Dermis microvascular lymphatic vessel endothelial cell (primary cell): ENCODE results near the gene ABCC1. TPM values are rescaled to one million over a fixed set of nuclear protein-coding genes. Genes with fewer than 3 reads are reported as not detected.
A peak's percentile ranks its signal among the peaks of the same experiment; 100 is the strongest.
"Not testable (repeated sequence)": the region's sequence is repeated elsewhere in the genome, so short reads cannot be mapped to it uniquely, and the experiment has no call there.

ENCODE experiments used
- DNase-seq, 2 donors: peaks; one replicate each; pipeline versions ENCODE4 v3.0.0 to v3.0.0-alpha.2; 2010; ENCODE audit warnings: low read depth in 2 of 2
- total RNA-seq: library from RNA; depleted of rRNA; stranded (reverse); fragments of >200 nt; gene quantifications from 2 replicates; pipeline ENCODE4 v1.2.1, GENCODE V29; 2014

ABCC1 gene
- total RNA-seq: 16.6 and 35.7 TPM in 2 replicates

DNA sequence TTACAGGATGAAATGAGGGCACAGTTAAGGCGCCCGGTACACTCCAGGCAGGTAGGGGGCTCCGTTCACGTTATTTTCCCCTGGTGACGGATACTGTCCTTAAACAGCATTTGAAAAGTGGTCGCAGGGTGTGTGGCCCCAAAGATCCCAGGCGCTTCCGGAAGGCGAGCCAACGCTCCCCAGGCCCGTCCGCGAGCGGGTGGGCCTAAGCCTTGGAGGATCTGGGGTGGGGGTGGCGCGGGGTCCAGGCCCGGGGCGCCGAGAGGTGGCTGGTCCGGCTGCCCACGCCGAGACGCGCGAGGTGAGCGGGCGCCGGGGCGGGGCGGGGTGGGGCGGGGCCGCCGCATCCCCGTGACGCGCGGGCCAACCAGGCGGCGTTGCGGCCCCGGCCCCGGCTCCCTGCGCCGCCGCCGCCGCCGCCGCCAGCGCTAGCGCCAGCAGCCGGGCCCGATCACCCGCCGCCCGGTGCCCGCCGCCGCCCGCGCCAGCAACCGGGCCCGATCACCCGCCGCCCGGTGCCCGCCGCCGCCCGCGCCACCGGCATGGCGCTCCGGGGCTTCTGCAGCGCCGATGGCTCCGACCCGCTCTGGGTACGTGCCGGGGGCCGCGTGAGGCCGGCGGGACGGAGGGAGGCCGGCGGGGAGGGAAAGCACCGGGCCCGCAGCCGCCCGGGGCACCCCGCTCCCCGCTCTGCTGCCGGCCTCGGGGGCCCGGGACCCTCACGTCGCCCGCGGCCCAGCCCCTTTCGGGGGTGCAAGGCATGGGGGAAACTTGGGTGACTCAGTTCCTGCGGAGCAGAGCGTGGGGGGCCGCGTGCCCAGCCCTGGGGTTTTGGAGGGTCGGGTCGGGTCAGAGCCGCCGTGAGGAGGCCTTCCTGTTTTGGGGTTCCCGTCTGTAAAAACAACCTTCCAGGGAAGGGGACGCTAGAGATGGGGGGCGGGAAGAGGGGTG, at the start of gene ABCC1:
Gene ABCC1 (plus strand): TSS at position 407 of the 951 bp plus-strand sequence. CDS start 136 bp downstream, at position 543.
- DNase-seq: peak in 1 of 2 donors; percentile 54

DNA sequence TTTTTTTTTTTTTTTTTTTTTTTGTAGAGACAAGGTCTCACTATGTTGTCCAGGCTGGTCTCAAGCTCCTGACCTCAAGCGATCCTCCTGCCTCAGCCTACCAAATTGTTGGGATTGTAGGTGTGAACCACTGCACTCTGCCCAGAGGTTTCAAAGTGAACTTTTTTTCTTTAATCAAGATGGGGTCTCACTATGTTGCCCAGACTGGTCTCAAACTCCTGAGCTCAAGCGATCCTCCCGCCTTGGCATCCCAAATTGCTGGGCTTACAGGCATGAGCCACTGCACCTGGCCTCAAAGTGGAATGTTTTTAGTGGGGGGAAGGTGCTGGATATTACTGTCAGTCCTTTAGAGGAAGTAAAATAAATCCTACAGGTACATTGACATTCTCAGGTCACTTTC, 49.1 kb upstream of the ABCC1 start:
- no peak for DNase-seq

DNA sequence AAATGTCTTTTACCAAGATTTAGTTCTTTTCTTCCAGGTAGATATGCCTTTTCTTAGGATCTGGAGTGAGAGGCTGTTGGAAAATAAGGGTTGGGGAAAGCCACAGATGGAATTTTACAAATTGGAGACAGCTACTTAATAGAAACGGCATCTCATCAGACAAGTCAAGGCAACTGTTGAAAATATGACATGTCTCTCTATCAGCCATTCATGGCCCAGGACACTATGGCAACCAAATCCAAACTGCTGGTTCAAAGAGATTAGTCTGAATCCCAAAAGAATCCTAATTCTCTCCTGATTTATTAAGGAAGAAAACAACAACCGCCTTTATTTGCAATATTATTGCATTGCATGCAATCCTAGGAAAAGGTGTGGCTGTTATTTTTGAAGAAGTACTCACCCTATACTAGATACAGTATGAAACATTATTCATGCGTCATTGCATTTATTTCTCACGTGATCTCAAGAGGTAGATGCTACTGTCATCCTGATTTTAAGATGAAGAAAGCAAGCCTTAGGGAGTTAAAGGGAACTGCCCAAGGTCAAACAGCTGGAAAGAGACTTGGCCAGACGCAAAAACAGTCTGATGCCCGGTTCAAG, 48.4 kb upstream of the ABCC1 start:
- no peak for DNase-seq

DNA sequence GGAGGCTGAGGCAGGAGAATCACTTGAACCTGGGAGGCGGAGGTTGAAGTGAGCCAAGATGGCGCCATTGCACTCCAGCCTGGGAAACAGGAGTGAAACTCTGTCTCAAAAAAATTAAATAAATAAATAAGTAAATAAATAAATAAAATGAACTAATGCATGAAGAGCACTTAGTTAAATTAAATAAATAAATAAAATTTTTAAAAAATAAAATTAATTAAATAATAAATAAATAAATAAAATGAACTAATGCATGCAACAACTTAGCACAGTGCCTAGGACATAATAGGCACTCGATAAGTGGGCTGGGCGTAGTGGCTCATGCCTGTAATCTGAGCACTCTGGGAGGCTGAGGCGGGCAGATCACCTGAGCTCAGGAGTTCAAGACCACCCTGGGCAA, 45.5 kb upstream of the ABCC1 start:
- no peak for DNase-seq

DNA sequence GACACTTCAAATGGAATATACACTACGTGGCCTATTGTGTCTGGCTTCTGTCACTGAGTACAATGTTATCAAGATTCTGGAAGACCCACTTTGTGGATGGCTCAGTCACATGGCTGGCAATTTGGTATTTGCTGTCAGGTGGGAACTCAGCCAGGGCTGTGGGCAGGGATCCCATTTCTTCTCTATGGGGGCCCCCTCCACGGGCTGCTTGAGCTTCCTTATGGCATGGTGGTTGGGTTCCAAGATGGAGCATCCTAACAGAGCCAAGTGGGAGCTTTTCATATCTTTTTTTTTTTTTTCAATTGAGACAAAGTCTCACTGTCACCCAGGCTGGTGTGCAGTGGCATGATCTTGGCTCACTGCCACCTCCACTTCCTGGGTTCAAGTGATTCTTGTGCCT, 43.0 kb upstream of the ABCC1 start:
- DNase-seq: no peak

DNA sequence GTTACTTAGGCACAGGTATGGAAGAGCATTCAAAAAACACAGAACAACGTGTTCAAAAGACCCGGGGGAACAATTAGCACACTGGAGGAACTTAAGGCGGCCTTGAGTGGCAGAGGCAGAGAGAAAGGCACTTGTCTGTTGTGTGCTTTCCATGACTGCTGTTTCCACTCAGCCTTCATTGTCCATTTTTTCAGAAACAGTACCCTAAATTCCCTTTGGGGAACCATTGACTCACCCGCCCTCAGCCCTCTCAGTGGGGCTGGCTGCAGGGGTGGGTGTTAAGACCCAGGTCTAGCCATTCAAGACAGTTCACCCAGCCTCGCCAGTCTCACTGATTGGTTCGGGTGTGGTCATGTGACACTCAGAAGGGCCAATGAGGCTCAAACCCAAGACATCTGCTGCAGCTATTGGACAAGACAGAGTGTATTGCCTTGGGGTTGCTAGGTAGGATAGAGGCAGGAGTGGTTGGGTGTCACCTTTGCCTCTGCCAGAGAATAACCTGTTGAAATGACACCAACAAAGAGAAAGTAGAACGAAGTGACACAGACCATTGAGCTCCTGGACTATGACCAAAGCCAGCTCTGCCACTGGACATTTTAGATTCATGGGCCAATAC, 41.4 kb upstream of the ABCC1 start:
- DNase-seq: peak in 1 of 2 donors; percentile 35

DNA sequence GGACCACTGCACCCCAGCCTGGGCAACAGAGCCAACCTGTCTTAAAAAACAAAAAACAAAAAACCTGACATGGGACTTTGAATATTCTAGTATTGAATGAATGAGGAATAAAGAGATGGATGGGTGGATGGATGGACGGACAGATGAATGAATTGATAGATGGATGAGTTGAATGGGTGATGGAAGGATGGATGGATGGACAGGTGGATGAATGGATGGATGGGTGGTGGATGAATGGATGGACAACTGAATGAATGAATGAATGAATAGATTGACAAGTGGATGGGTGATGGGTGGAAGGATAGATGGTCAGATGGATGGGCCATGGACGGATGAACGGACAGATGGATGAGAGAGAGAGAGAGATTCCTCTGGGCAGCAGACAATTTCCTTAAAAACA, 38.2 kb upstream of the ABCC1 start:
- DNase-seq: no peak

DNA sequence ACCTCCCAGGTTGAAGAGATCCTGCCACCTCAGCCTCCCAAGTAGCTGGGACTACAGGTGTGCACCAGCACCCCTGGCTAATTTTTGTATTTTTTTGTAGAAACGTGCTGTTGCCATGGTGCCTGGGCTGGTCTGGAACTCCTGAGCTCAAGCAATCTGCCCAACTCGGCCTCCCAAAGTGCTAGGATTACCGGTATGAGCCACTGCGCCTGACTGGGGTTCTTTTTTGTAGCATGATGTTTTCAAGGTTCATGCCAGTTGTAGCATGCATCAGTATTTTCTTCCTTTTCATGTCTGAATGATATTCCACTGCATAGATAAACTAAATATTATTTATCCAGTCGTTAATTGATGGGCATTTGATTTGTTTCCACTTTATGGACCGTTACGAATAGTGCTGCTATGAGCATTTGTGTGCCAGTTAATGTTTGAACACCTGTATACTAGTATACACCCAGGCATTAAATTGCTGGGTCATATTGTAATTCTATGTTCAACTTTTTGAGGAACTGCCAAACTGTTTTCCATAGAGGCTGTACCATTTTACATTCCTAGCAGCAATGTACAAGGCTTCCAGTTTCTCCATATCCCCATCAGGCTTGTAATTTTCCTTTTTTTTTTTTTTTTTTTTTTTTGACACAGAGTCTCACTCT, 36.2 kb upstream of the ABCC1 start:
- DNase-seq: no peak

DNA sequence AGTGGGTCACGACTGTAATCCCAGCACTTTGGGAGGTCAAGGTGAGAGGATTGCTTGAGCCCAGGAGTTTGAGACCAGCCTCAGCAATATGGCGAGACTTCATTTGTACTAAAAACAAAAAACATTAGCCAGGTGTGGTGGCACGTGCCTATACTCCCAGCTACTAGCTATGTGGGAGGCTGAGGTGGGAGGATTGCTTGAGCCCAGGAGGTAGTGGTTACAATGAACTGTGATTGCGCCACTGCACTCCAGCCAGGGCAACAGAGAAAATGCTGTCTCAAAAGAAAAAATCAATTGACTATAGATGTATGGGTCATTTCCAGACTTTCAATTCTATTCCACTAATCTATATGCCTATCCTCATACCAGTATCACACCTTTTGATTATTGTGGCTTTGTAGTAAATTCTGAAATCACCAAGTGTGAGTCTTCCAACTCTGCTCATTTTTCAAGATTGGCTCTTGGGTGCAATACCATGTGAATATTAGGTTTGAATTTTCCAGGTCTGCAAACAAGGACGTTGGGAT, 33.8 kb upstream of the ABCC1 start:
- no peak for DNase-seq

DNA sequence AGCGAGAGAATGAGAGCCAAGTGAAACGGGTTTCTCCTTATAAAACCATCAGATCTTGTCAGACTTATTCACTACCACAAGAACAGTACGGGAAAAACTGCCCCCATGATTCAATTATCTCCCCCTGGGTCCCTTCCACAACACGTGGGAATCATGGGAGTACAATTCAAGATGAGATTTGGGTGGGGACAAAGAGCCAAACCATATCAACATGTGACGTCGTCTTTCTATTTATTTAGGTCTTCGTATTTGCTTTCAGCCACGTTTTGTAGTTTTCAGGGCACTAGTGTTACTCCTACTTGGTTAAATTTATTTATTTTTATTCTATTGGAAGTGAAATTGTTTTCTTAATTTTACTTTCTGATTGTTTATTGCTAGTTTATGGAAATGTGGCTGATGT, 33.1 kb upstream of the ABCC1 start:
- DNase-seq: no peak

DNA sequence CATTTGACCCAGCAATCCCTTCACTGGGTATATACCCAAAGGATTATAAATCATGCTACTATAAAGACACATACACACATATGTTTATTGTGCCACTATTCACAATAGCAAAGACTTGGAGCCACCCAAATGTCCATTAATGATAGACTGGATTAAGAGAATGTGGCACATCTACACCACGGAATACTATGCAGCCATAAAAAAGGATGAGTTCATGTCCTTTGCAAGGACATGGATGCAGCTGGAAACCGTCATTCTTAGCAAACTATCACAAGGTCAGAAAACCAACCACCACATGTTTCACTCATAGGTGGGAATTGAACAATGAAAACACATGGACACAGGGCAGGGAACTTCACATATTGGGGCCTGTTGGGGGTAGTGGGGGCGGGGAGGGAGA, 31.1 kb upstream of the ABCC1 start:
- not testable (repeated sequence) for DNase-seq

DNA sequence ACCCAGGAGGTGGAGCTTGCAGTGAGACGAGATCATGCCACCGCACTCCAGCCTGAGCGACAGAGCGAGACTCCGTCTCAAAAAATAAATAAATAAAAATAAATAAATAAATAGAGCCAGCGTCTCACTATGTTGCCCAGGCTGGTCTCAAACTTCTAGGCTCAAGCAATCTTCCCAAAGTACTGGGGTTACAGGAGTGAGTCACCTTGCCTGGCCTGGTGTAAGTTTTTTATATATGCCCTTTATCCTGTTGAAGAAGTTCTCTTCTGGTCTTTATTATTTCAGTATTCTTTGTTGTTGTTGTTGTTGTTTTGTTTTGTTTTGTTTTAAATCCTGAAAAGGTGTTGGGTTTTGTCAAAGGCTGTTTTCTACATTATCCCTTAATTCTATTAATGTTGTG, 30.1 kb upstream of the ABCC1 start:
- no peak for DNase-seq

DNA sequence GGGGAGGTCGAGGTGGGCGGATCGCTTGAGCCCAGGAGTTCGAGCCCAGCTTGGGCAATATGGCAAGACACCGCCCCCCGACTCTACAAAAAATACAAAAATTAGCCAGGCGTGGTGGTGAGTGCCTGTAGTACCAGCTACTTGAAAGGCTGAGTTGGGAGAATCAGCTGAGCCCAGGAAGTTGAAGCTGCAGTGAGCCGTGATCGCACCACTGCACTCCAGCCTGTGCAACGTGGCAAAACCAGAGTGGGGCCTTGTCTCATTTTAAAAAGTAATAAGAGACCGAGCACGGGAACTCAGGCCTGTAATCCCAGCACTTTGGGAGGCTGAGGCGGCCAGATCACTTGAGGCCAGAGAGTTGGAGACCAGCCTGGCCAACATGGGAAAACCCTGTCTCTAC, 24.4 kb upstream of the ABCC1 start:
- DNase-seq: no peak

DNA sequence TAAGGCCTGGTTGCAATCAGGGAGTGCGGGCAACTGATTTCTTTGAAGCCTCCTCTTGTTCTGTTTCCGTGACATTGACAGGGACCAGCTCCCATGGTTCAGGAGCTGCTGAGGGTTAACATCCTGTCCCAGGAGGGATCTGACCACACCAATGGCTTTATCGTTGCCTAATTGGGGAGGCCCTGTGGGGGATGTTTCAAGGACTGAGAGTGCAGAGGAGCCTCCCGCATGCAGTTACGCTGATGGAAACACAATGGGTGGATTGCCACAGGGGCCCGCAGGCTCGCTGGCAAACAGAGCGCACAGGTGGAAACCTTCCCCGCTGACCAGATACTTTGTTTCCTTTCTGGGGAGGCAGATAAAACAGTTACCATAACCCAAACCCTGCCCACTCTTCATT, 23.8 kb upstream of the ABCC1 start:
- DNase-seq: no peak

DNA sequence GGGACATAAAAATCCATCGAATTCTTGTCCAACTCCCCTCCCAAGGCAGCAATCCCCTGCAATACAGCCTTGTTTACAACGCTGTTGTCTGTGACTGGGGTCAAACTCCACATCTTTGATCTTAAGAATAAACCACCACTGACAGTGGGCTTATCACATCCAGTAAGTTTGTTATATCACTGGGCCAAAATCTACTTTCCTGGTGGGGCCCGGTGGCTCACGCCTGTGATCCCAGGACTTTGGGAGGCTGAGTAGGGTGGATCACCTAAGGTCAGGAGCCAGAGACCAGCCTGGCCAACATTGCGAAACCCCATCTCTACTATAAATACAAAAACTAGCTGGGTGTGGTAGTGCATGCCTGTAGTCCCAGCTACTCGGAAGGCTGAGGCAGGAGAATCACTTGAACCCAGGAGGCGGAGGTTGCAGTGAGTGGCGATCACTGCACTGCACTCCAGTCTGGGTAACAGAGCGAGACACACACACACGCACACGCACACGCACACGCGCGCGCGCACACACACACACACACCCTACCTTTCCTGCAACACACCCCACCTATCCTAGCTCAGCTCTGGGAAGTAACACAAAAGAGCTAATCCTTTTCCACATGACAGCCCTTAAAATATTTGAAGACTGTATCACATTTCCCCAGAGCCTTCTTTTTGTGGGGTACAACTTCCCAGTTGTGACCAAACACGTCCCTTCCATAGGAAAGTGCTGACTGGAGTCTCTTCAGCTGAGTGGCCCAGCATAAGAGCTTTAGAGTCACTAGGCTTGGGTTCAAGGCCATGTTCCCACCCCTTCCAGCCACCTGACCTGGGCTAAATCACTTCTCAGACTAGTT, 20.9 kb upstream of the ABCC1 start:
- DNase-seq: no peak

DNA sequence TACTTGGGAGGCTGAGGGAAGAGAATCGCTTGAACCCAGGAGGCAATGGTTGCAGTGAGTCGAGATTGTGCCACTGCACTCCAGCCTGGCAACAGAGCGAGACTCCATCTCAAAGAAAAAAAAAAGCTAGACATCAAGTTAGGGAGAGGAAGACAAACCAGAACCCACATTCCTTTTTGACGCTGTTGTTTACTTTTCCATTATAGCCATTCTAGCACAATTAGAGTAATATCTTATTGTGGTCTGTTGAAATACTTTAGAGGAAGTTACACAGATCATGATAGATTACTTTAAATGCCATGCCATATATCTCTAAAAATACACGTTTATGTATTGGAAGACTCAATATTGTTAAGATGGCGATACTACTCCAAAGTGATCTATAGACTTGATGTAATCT, 16.5 kb upstream of the ABCC1 start:
- DNase-seq: no peak

DNA sequence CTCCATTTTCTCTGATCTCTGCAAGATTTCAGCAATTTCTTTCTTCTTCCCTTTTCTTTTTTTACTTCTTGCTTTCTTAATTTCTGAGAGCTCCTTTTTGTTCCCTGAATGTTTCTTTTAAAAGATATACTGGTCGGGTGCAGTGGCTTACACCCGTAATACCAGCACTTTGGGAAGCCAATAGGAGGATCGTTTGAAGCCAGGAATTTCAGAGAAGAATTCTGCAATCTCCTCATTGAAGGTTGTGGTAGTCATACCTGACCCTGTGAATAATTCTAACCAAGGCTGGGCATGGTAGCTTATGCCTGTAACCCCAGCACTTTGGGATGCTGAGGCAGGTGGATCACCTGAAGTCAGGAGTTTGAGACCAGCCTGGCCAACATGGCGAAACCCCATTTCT, 15.6 kb upstream of the ABCC1 start:
- no peak for DNase-seq

DNA sequence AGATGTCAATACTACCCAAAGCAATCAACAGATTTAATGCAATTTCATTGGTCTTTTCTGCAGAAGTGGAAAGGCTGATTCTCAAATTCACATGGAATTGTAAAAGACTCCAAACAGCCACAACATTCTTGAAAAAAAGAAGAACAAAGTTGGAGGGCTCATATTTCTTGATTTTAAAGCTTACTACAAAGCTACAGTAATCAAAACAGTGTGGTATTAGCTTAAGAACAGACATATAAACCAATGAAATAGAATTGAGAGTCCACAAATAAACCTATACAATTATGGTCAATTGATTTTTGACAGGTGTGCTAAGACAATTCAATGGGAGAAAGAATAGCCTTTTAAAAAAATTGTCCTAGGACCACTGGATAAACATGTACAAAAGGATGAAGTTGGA, 14.4 kb upstream of the ABCC1 start:
- DNase-seq: no peak

DNA sequence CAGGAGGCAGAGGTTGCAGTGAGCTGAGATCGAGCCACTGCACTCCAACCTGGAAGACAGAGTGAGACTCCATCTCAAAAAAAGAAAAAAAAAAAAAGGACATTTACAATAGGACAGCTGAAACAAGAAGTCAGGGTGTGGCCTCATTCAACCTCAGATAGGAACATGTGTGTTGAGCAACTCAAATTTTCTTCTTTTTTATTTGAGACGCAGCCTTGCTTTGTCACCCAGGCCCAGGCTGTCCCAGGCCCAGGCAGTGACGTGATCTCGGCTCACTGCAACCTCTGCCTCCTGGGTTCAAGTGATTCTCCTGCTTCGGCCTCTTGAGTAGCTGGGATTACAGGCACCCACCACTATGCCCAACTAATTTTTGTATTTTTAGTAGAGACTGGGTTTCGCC, 12.6 kb upstream of the ABCC1 start:
- not testable (repeated sequence) for DNase-seq

DNA sequence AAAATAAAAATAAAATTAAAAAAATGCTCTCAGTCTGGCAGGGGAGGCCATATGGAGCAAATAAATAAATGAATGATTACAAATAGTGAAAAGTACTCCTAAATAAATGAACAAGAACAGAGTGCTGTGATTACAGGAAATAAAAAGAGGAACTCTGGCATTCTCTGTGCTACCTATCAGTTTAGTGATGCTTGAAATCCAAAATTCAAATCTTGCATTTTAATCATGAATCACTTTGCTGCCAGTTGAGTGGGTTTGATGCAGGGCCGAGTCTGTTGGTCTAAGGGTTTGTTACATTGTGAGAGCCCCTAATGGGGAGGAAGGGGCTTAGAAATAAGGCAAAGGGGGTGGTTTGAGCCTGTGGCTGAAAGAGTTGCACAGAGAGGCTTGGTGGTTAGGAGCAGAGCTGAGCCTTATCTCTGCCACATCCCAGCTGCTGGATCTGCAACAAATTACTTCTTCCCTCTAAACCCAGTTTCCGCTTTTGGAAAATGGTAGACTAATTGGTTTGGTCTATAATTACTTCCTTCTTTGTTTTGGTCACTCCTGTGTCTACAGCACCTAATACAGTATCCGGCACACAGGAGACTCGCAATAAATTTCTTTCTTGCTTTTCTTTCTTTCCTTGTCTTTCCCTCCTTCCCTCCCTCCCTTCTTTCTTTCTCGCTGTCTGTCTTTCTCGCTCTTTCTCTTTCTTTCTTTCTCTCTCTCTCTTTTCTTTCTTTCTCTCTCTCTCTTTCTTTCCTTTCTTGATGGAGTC, 6.3 kb upstream of the ABCC1 start:
- no peak for DNase-seq
